IMR-90 (cell line): ENCODE measurements around the gene PHLDA2.

Experiments used
- BHLHE40 ChIP-seq: fragments of 150-350 bp; IDR thresholded peaks from 2 replicates; pipeline ENCODE4 v1.6.1; 2016; ENCODE audit warnings: mild to moderate bottlenecking, low read depth, low read length
- CEBPB ChIP-seq: IDR thresholded peaks from 2 replicates; pipeline ENCODE4 v1.6.1; 2012; ENCODE audit warnings: low read depth, low read length, improper control_type of control experiment
- CHD1 ChIP-seq: IDR thresholded peaks from 2 replicates; pipeline ENCODE4 v1.6.1; 2012; ENCODE audit warnings: low read depth, low read length, improper control_type of control experiment
- MAFK ChIP-seq: IDR thresholded peaks from 2 replicates; pipeline ENCODE4 v1.6.1; 2012; ENCODE audit warnings: low read depth, low read length, improper control_type of control experiment
- MAZ ChIP-seq: IDR thresholded peaks from 2 replicates; pipeline ENCODE4 v1.6.1; 2012; ENCODE audit warnings: low read depth, mild to moderate bottlenecking, low read length, improper control_type of control experiment, moderate library complexity, borderline replicate concordance
- MXI1 ChIP-seq: IDR thresholded peaks from 2 replicates; pipeline ENCODE4 v1.6.1; 2012; ENCODE audit warnings: low read depth, mild to moderate bottlenecking, low read length, moderate library complexity, borderline replicate concordance
- NFE2L2 ChIP-seq: fragments of 150-350 bp; IDR thresholded peaks from 2 replicates; pipeline ENCODE4 v1.6.1; 2016; ENCODE audit warnings: low read depth, mild to moderate bottlenecking, low read length
- POLR2A ChIP-seq: IDR thresholded peaks from 2 replicates; pipeline ENCODE4 v1.6.1; 2012; ENCODE audit warnings: mild to moderate bottlenecking, low read depth, low read length
- RCOR1 ChIP-seq: IDR thresholded peaks from 2 replicates; pipeline ENCODE4 v1.6.1; 2012; ENCODE audit warnings: mild to moderate bottlenecking, low read length, improper control_type of control experiment; ENCODE audit not compliant: insufficient replicate concordance
- RFX5 ChIP-seq: IDR thresholded peaks from 2 replicates; pipeline ENCODE4 v1.8.0; 2012; ENCODE audit warnings: low read depth, mild to moderate bottlenecking, low read length, moderate library complexity
- TF ChIP-seq, protein P1 (sequence below): conservative IDR thresholded peaks from 2 replicates; pipeline ENCODE4 v1.5.1; 2012; ENCODE audit warnings: mild to moderate bottlenecking, low read depth, low read length, improper control_type of control experiment
- TF ChIP-seq, protein P2 (sequence below): fragments of 150-350 bp; IDR thresholded peaks from 2 replicates; pipeline ENCODE4 v1.6.1; 2017; ENCODE audit warnings: mild to moderate bottlenecking, antibody characterized with exemption, low read length, low read depth

GRCh38 chr11:2961080-2961479 lies 31.9 kb upstream of the PHLDA2 start:
- TF ChIP-seq POLR2A (no peak), CEBPB (no peak), RFX5 (no peak), RCOR1 (no peak), MAZ (no peak), NFE2L2 (no peak), CHD1 (no peak), BHLHE40 (no peak), MAFK (no peak), MXI1 (no peak)
- TF ChIP-seq, protein P1, sequence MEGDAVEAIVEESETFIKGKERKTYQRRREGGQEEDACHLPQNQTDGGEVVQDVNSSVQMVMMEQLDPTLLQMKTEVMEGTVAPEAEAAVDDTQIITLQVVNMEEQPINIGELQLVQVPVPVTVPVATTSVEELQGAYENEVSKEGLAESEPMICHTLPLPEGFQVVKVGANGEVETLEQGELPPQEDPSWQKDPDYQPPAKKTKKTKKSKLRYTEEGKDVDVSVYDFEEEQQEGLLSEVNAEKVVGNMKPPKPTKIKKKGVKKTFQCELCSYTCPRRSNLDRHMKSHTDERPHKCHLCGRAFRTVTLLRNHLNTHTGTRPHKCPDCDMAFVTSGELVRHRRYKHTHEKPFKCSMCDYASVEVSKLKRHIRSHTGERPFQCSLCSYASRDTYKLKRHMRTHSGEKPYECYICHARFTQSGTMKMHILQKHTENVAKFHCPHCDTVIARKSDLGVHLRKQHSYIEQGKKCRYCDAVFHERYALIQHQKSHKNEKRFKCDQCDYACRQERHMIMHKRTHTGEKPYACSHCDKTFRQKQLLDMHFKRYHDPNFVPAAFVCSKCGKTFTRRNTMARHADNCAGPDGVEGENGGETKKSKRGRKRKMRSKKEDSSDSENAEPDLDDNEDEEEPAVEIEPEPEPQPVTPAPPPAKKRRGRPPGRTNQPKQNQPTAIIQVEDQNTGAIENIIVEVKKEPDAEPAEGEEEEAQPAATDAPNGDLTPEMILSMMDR: no peak
- TF ChIP-seq, protein P2, sequence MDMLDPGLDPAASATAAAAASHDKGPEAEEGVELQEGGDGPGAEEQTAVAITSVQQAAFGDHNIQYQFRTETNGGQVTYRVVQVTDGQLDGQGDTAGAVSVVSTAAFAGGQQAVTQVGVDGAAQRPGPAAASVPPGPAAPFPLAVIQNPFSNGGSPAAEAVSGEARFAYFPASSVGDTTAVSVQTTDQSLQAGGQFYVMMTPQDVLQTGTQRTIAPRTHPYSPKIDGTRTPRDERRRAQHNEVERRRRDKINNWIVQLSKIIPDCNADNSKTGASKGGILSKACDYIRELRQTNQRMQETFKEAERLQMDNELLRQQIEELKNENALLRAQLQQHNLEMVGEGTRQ: no peak
